ENCODE measurements around the gene SP3. TPM values are rescaled to one million over a fixed set of nuclear protein-coding genes. Genes with fewer than 3 reads are reported as not detected.

SP3 gene
- total and polyA plus RNA-seq, 9 of the 15 experiments (the other 6 are each of a cell fraction or from before 2014, with no cell fraction given) = 12.0 to 106 (median 74.9) TPM

DNA sequence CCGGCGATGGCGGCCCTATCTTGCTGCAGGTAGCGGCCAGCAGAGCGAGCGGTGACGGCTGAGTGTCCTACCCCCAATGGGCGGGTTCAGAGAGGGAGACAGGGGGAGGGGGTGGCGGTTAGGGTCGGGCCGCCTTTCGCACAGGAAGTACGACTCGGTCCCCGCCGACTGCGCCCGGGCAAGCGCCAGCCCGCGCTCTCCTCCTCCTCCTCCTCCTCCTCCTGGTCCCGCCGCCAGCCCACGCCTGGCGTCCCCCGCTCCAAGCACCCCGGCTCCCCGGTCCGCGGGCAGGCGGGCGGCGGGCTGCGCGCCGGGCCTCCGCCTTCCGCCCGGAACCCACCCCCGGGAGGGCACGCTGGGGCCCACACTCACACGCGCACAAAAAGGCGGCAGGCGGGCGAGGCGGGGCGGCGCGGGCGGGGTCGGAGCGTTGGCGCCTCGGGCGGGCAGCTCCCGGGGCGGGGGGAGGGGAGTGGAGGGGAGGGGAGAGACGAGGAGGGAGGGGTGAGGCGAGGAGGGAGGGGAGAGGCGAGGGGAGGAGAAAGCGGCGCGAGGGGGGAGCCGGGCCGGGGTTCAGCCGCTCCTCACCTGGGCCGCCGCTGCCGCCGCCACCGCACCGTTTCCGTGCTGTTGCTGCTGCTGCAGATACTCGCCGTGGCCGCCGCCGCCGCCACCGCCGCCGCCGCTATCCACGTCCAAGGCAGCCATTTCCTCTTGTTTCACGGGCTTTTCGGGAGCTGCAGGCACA is 1.2 kb downstream of the SP3 start (continued):
- TF ChIP-seq ZNF830 (CRISPR knock-in tag; IDR thresholded peaks at IDR 0.05) (no peak), THAP12 (CRISPR knock-in tag; IDR thresholded peaks at IDR 0.05) (peak; percentile 74; the same call in 1 of the 2 replicates), GMEB1 (CRISPR knock-in tag; IDR thresholded peaks at IDR 0.05) (peak; percentile 71), POLR2A (conservative IDR thresholded peaks at IDR 0.05) (peak; percentile 81), DIDO1 (tag; IDR thresholded peaks at IDR 0.05; ENCODE audit: low read depth) (no peak)
- TF ChIP-seq, protein P1, sequence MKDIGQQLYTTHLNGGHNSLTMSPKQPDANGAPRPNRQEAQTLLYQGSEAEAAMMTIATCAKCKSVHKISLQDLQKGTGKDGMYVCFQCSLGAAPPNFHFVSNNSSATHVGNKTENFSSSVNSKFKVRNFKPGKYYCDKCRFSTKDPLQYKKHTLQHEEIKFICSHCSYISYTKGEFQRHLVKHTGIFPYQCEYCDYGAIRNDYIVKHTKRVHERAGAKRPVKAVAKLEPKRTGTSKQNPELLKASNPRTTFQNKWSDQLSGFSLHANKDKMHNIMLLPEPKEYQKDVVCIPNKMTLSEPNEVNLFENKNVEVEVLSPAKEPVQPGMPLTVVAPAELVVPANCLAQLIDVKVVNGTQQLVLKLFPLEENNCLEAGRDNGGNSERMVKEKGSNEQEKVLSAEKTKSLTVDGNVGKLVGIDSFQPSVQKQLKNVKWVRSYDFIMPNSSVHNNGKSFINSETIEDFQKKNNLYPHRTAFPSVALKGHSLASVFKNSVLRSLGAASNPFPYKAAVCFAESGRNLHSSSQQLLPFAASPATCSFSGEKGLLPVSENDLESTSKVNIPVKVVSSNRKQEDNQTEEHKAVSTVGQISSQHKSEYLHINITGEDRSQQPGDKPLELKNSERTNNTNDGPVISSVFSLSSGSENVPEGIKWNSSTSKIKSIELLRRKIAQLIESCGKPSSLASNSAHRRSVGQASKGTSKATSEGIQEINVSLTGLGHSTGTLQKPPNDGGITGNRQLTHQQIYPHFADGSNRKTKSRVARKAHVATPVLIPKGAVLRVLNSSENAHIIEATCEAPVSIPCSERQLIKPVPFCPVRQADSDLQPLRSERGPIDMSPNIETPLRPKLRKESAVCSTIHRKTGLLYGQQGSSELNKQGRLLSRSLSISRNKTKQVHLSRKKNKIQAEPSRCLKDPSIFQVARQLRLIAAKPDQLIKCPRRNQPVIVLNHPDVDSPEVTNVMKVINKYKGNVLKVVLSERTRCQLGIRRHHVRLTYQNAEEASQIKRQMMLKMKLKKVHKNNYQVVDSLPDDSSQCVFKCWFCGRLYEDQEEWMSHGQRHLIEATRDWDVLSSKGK (CRISPR knock-in tag; IDR thresholded peaks at IDR 0.05) = no peak
- TF ChIP-seq, protein P2, sequence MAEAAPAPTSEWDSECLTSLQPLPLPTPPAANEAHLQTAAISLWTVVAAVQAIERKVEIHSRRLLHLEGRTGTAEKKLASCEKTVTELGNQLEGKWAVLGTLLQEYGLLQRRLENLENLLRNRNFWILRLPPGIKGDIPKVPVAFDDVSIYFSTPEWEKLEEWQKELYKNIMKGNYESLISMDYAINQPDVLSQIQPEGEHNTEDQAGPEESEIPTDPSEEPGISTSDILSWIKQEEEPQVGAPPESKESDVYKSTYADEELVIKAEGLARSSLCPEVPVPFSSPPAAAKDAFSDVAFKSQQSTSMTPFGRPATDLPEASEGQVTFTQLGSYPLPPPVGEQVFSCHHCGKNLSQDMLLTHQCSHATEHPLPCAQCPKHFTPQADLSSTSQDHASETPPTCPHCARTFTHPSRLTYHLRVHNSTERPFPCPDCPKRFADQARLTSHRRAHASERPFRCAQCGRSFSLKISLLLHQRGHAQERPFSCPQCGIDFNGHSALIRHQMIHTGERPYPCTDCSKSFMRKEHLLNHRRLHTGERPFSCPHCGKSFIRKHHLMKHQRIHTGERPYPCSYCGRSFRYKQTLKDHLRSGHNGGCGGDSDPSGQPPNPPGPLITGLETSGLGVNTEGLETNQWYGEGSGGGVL (CRISPR knock-in tag; IDR thresholded peaks at IDR 0.05) = no peak
- TF ChIP-seq, protein P3, sequence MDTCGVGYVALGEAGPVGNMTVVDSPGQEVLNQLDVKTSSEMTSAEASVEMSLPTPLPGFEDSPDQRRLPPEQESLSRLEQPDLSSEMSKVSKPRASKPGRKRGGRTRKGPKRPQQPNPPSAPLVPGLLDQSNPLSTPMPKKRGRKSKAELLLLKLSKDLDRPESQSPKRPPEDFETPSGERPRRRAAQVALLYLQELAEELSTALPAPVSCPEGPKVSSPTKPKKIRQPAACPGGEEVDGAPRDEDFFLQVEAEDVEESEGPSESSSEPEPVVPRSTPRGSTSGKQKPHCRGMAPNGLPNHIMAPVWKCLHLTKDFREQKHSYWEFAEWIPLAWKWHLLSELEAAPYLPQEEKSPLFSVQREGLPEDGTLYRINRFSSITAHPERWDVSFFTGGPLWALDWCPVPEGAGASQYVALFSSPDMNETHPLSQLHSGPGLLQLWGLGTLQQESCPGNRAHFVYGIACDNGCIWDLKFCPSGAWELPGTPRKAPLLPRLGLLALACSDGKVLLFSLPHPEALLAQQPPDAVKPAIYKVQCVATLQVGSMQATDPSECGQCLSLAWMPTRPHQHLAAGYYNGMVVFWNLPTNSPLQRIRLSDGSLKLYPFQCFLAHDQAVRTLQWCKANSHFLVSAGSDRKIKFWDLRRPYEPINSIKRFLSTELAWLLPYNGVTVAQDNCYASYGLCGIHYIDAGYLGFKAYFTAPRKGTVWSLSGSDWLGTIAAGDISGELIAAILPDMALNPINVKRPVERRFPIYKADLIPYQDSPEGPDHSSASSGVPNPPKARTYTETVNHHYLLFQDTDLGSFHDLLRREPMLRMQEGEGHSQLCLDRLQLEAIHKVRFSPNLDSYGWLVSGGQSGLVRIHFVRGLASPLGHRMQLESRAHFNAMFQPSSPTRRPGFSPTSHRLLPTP (IDR thresholded peaks at IDR 0.05; ENCODE audit: borderline replicate concordance, extremely low read depth, insufficient read length) = no peak
- TF ChIP-seq, protein P4, sequence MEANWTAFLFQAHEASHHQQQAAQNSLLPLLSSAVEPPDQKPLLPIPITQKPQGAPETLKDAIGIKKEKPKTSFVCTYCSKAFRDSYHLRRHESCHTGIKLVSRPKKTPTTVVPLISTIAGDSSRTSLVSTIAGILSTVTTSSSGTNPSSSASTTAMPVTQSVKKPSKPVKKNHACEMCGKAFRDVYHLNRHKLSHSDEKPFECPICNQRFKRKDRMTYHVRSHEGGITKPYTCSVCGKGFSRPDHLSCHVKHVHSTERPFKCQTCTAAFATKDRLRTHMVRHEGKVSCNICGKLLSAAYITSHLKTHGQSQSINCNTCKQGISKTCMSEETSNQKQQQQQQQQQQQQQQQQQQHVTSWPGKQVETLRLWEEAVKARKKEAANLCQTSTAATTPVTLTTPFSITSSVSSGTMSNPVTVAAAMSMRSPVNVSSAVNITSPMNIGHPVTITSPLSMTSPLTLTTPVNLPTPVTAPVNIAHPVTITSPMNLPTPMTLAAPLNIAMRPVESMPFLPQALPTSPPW (CRISPR knock-in tag; IDR thresholded peaks at IDR 0.05) = peak; percentile 98

All from K562 (cell line).